GM23338 (cell line): ENCODE measurements around the gene SLFN12. TPM values are rescaled to one million over a fixed set of nuclear protein-coding genes. Genes with fewer than 3 reads are reported as not detected.
A peak's percentile ranks its signal among the peaks of the same experiment; 100 is the strongest.

ENCODE experiments used
- ATAC-seq: fragments of 200-7000 bp; cut with Tn5 transposase; 3 replicates; pipeline ENCODE4 v1.9.1; 2020
- DNase-seq: peaks from one replicate; pipeline ENCODE4 v3.0.0-alpha.2; 2015; ENCODE audit warnings: low spot score
- H2AFZ ChIP-seq: fragments of 200-600 bp; sonication (generic); 2 replicates; pipeline ENCODE4 v1.8.0; 2016; ENCODE audit warnings: antibody characterized with exemption, mild to moderate bottlenecking, moderate library complexity
- H3F3A ChIP-seq: fragments of 200-600 bp; sonication (generic); replicated peaks from 2 replicates; pipeline ENCODE4 v1.8.0; 2017; ENCODE audit warnings: antibody characterized with exemption, mixed run types, low read depth
- H3K27ac ChIP-seq: fragments of 200-600 bp; sonication (generic); 2 replicates; pipeline ENCODE4 v1.6.1; 2016; ENCODE audit warnings: low read depth
- H3K27me3 ChIP-seq: fragments of 200-600 bp; sonication (generic); 2 replicates; pipeline ENCODE4 v1.8.0; 2016; ENCODE audit warnings: mild to moderate bottlenecking, mixed run types, moderate library complexity; ENCODE audit not compliant: insufficient read depth
- H3K36me3 ChIP-seq: fragments of 200-600 bp; sonication (generic); 2 replicates; pipeline ENCODE4 v1.8.0; 2016; ENCODE audit warnings: mild to moderate bottlenecking; ENCODE audit not compliant: insufficient read depth
- H3K4me1 ChIP-seq: fragments of 200-600 bp; sonication (generic); 2 replicates; pipeline ENCODE4 v1.8.0; 2016; ENCODE audit warnings: mild to moderate bottlenecking, moderate library complexity; ENCODE audit not compliant: insufficient read depth
- H3K4me2 ChIP-seq: fragments of 200-600 bp; sonication (generic); 2 replicates; pipeline ENCODE4 v1.7.1; 2017; ENCODE audit warnings: mixed run types
- H3K4me3 ChIP-seq: fragments of 200-600 bp; sonication (generic); 2 replicates; pipeline ENCODE4 v1.6.1; 2016; ENCODE audit warnings: mixed run types
- H3K79me2 ChIP-seq: fragments of 200-600 bp; sonication (generic); replicated peaks from 2 replicates; pipeline ENCODE4 v1.8.0; 2017; ENCODE audit warnings: mild to moderate bottlenecking; ENCODE audit not compliant: insufficient read depth
- H3K9me2 ChIP-seq: fragments of 200-600 bp; sonication (generic); 2 replicates; pipeline ENCODE4 v1.8.0; 2017; ENCODE audit not compliant: insufficient read depth
- H4K20me1 ChIP-seq: fragments of 200-600 bp; sonication (generic); replicated peaks from 2 replicates; pipeline ENCODE4 v1.8.0; 2017; ENCODE audit warnings: mild to moderate bottlenecking; ENCODE audit not compliant: insufficient read depth
- H3K27ac Mint-ChIP-seq: 2 replicates; pipeline ENCODE4 v1.8.0; 2020; ENCODE audit warnings: inconsistent platforms, mild to moderate bottlenecking, moderate library complexity, mixed read lengths
- H3K27me3 Mint-ChIP-seq: 3 replicates; pipeline ENCODE4 v1.8.0; 2022; ENCODE audit warnings: low read depth, mild to moderate bottlenecking, moderate library complexity, mixed read lengths, inconsistent platforms; ENCODE audit not compliant: insufficient read depth, poor library complexity
- H3K36me3 Mint-ChIP-seq: 3 replicates; pipeline ENCODE4 v1.8.0; 2021; ENCODE audit warnings: low read depth, mild to moderate bottlenecking, inconsistent platforms, moderate library complexity, mixed read lengths
- H3K4me1 Mint-ChIP-seq: 3 replicates; pipeline ENCODE4 v1.8.0; 2020; ENCODE audit warnings: mild to moderate bottlenecking, inconsistent platforms, mixed read lengths
- H3K4me3 Mint-ChIP-seq: 3 replicates; pipeline ENCODE4 v1.8.0; 2021; ENCODE audit warnings: moderate library complexity, mild to moderate bottlenecking, inconsistent platforms, mixed read lengths
- H3K9me3 Mint-ChIP-seq: 3 replicates; pipeline ENCODE4 v1.8.0; 2020; ENCODE audit warnings: moderate library complexity, mild to moderate bottlenecking, inconsistent platforms, mixed read lengths
- EZH2 ChIP-seq: fragments of 200-600 bp; sonication (generic); IDR thresholded peaks from one replicate; pipeline ENCODE4 v1.8.0; 2017; ENCODE audit warnings: antibody characterized with exemption, mild to moderate bottlenecking, low read depth; ENCODE audit not compliant: unreplicated experiment
- ZNF462 ChIP-seq: fragments of 250-450 bp; sonication (Bioruptor Pico); IDR thresholded peaks from 2 replicates; pipeline ENCODE4 v1.5.0; 2020; ENCODE audit warnings: mild to moderate bottlenecking, moderate library complexity
- polyA plus RNA-seq: library from polyadenylated mRNA; unstranded; fragments of >200 nt; fragmentation: Nextera tagmentation; extraction: Ambion mirVana; gene quantifications from 2 replicates; pipeline ENCODE4 v1.2.1, GENCODE V29; 2016
- total RNA-seq: library from RNA; depleted of rRNA; stranded (reverse); fragments of >200 nt; shearing (Covaris generic); gene quantifications from 2 replicates; pipeline ENCODE4 v1.2.3, GENCODE V29; 2014

The SLFN12 gene
- total and polyA plus RNA-seq, 2 experiments from 2014 or later: 3.5 to 9.2 TPM

DNA sequence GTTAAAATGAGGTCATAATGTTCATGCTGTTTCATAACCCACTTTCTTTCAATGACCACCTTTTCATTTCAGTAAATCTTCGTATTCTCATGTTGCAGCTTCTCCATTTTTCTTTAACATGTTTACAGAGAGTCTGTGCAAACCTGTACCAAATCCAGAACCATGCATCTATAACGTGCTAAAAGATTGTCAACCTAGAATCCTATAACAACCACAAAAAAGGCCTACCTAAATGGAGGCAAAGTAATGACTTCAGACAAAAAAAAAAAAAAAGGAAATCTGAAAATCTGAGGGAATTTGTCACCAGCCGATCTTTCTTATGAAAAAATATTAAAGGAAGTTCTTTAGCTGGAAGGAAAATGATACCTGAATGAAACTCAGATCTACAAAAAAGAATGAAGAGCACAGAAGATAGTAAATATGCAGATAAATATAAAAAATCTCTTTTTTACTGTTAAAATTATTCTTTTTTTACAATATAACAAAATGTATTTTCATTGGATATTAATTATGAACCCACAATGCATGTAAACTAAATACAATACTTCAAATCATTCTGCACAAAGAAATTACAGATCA lies 57.4 kb downstream of the SLFN12 start (continued):
- no peak for TF ChIP-seq ZNF462 (CRISPR knock-in tag)

DNA sequence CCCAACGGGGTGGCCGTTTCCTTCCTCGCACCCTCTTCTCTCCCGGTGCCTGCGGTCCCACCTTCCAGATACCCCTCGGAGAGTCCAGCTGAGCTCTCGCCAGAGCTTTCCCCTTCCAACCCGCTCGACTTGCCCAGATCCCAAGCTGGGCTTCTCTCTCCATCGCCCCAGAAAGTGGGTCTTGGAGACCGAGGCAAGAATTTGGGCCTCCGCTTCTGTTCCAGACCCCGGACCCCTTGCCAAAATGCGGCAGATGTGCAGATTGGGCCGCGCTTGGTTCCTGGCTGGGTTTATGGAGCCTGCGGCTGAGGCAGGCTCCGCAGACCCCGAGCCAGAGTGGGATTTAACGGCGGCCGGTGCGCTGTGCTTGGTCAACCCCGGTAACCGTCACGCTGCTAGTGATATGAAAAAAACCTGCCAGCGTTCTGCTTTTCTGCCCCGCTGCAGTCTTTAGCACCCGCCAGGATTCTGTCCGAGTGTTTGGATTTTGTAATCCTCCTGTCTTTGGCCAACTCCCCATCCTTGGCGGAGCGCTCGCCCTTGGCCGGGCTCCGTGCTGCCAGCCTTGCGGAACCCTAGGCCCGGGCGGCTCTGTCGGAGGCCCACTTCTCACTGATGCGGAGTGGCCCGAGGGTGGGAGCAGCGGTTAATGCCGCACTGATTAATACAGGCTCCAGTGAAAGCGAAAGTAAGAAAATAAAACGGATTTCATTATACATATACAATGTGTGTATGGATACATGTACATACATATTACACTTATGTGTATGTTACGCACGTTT lies 58.1 kb downstream of the SLFN12 start:
- H3K9me2 ChIP-seq: no peaks in the 10 kb centered on the region
- peak overlapping the region; percentile 59 for H3K4me3 ChIP-seq
- peak overlapping the region; percentile 76 for H3K4me3 Mint-ChIP-seq
- ATAC-seq: peak; percentile 78
- peaks cover 18% of the 10 kb centered on the region for H3K4me1 ChIP-seq
- H4K20me1 ChIP-seq: peaks cover 3% of the 10 kb centered on the region; the same call in 1 of the 2 replicates
- peaks cover 3% of the 10 kb centered on the region; the same call in 1 of the 2 replicates for H3F3A ChIP-seq
- peaks cover 99% of the 10 kb centered on the region for H3K27me3 ChIP-seq
- H3K4me2 ChIP-seq: peak overlapping the region; percentile 84
- H3K79me2 ChIP-seq: no peaks in the 10 kb centered on the region
- H3K36me3 Mint-ChIP-seq: no peaks in the 10 kb centered on the region; the same call in 2 of the 3 replicates
- no peak overlapping the region for H3K27ac ChIP-seq
- TF ChIP-seq EZH2 (peak; percentile 93), ZNF462 (CRISPR knock-in tag) (no peak)
- peaks cover 61% of the 10 kb centered on the region for H3K27me3 Mint-ChIP-seq
- no peaks in the 10 kb centered on the region for H3K36me3 ChIP-seq
- peaks cover 5% of the 10 kb centered on the region; the same call in 1 of the 3 replicates for H3K9me3 Mint-ChIP-seq
- H3K4me1 Mint-ChIP-seq: 0 out of 3 replicates have a peak, but pooled peaks cover 5% of the 10 kb centered on the region
- H2AFZ ChIP-seq: peak overlapping the region; percentile 94
- H3K27ac Mint-ChIP-seq: no peak overlapping the region
- peak; percentile 54 for DNase-seq
